ENCODE measurements around the gene CWC22.

DNA sequence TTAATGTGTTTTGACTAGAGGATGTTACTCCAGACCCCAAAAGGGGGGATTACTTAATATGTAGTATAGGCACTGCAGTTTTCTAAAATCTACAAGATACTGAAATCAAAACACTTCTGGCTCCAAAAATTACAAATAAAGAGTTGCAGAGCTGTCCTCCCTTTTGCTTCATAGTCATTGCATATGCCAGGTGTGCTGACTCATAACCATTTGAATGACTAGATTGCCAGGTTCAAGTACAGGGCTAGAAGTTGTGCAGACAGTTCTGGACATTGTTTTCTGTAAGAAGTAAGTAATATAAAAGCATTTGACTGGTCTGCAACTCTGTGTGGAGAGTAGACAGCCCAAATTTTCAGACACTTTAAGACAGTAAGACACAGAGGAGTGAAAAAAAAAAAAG is 6.7 kb downstream of the CWC22 start:
- TF ChIP-seq, protein P1, sequence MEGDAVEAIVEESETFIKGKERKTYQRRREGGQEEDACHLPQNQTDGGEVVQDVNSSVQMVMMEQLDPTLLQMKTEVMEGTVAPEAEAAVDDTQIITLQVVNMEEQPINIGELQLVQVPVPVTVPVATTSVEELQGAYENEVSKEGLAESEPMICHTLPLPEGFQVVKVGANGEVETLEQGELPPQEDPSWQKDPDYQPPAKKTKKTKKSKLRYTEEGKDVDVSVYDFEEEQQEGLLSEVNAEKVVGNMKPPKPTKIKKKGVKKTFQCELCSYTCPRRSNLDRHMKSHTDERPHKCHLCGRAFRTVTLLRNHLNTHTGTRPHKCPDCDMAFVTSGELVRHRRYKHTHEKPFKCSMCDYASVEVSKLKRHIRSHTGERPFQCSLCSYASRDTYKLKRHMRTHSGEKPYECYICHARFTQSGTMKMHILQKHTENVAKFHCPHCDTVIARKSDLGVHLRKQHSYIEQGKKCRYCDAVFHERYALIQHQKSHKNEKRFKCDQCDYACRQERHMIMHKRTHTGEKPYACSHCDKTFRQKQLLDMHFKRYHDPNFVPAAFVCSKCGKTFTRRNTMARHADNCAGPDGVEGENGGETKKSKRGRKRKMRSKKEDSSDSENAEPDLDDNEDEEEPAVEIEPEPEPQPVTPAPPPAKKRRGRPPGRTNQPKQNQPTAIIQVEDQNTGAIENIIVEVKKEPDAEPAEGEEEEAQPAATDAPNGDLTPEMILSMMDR (IDR thresholded peaks at IDR 0.05; ENCODE audit: poor library complexity, severe bottlenecking) = no peak
- TF ChIP-seq SMC3 (conservative IDR thresholded peaks at IDR 0.05; ENCODE audit: poor library complexity) = no peak

All from neural cell (in vitro differentiated cells).